HG03064 (cell line): ENCODE data around the gene ATF3.

Experiments
- ATAC-seq: cut with Tn5 transposase; IDR thresholded peaks from one replicate; pipeline ENCODE4 v1.9.1; 2021; ENCODE audit warnings: low read depth; ENCODE audit not compliant: unreplicated experiment

Gene ATF3

GRCh38 chr1:212607913-212608391, 609 bp upstream of the ATF3 start:
- ATAC-seq = peak; percentile 5

- peak; percentile 8 for ATAC-seq
Measured at GRCh38 chr1:212608959-212609700, 569 bp downstream of the ATF3 start.

- no peak for ATAC-seq
Measured at GRCh38 chr1:212609701-212610574, 1.4 kb downstream of the ATF3 start.

GRCh38 chr1:212610575-212610967, 2.0 kb downstream of the ATF3 start:
- no peak for ATAC-seq

- no peak for ATAC-seq
Measured at GRCh38 chr1:212611000-212611948, 2.7 kb downstream of the ATF3 start.

GRCh38 chr1:212612041-212612961, 3.7 kb downstream of the ATF3 start:
- no peak for ATAC-seq

- no peak for ATAC-seq
Measured at GRCh38 chr1:212613440-212614335, 5.1 kb downstream of the ATF3 start.

GRCh38 chr1:212614453-212615200, 6.1 kb downstream of the ATF3 start:
- ATAC-seq = no peak

- no peak for ATAC-seq
Measured at GRCh38 chr1:212615201-212615470, 6.6 kb downstream of the ATF3 start.

GRCh38 chr1:212618466-212619210, 10.1 kb downstream of the ATF3 start:
- no peak for ATAC-seq

GRCh38 chr1:212620293-212620692, 11.7 kb downstream of the ATF3 start:
- no peak for ATAC-seq

GRCh38 chr1:212621043-212621948, 12.7 kb downstream of the ATF3 start:
- ATAC-seq = no peak

- ATAC-seq = no peak
Measured at GRCh38 chr1:212621949-212622305, 13.4 kb downstream of the ATF3 start.

GRCh38 chr1:212622467-212622866, 13.9 kb downstream of the ATF3 start:
- no peak for ATAC-seq

- ATAC-seq = no peak
Measured at GRCh38 chr1:212622906-212623305, 14.3 kb downstream of the ATF3 start.

GRCh38 chr1:212623603-212624002, 15.0 kb downstream of the ATF3 start:
- no peak for ATAC-seq
